NK-92 (cell line): ENCODE measurements around the gene MLN.

Experiments used
- DNase-seq: peaks from one replicate; lab custom pipeline; 2025; ENCODE audit not compliant: unreplicated experiment; lab: John Stamatoyannopoulos, UW

Gene MLN

GRCh38 chr6:33772902-33773472, 30.8 kb downstream of the MLN start:
- DNase-seq: no peak

GRCh38 chr6:33772082-33772830, 31.5 kb downstream of the MLN start:
- DNase-seq: no peak

- no peak for DNase-seq
These were observed 32.4 kb downstream of the MLN start for GRCh38 chr6:33771146-33772081.

GRCh38 chr6:33770833-33771145, 33.0 kb downstream of the MLN start:
- DNase-seq: no peak

- no peak for DNase-seq
These were observed 33.5 kb downstream of the MLN start for GRCh38 chr6:33770124-33770832.

- DNase-seq: no peak
These were observed 34.5 kb downstream of the MLN start for GRCh38 chr6:33769248-33769821.

- DNase-seq: no peak
These were observed 35.1 kb downstream of the MLN start for GRCh38 chr6:33768644-33769120.

GRCh38 chr6:33766921-33767907, 36.6 kb downstream of the MLN start:
- DNase-seq: no peak

GRCh38 chr6:33765368-33765767, 38.4 kb downstream of the MLN start:
- no peak for DNase-seq

GRCh38 chr6:33764036-33764435, 39.8 kb downstream of the MLN start:
- no peak for DNase-seq

- no peak for DNase-seq
These were observed 40.3 kb downstream of the MLN start for GRCh38 chr6:33763483-33763882.

- DNase-seq: no peak
These were observed 41.1 kb downstream of the MLN start for GRCh38 chr6:33762713-33763112.

GRCh38 chr6:33761922-33762629, 41.7 kb downstream of the MLN start:
- DNase-seq: no peak

- DNase-seq: no peak
These were observed 42.3 kb downstream of the MLN start for GRCh38 chr6:33761581-33761921.

GRCh38 chr6:33759887-33760629, 43.7 kb downstream of the MLN start:
- DNase-seq: no peak

- DNase-seq: no peak
These were observed 45.0 kb downstream of the MLN start for GRCh38 chr6:33758815-33759216.

- DNase-seq: no peak
These were observed 45.9 kb downstream of the MLN start for GRCh38 chr6:33757906-33758305.

GRCh38 chr6:33757113-33757512, 46.7 kb downstream of the MLN start:
- DNase-seq: no peak
